Spinal cord (tissue), 10 donors: ENCODE measurements around the gene BET1L. TPM values are rescaled to one million over a fixed set of nuclear protein-coding genes. Genes with fewer than 3 reads are reported as not detected.

Experiments used
- DNase-seq, 6 donors: peaks; one replicate each; pipeline versions ENCODE4 v3.0.0 to v3.0.0-alpha.2; 2013 to 2015; ENCODE audit warnings: low spot score in 6 of 6, low read depth in 4 of 6
- H3K27ac ChIP-seq: one replicate; pipeline ENCODE4 v1.5.1; 2013; ENCODE audit warnings: low read depth, low read length, control low read depth
- H3K27me3 ChIP-seq: one replicate; pipeline ENCODE4 v1.6.1; 2013; ENCODE audit warnings: low read length; ENCODE audit not compliant: control insufficient read depth, insufficient read depth
- H3K36me3 ChIP-seq: one replicate; pipeline ENCODE4 v1.6.1; 2013; ENCODE audit warnings: low read length; ENCODE audit not compliant: control insufficient read depth, insufficient read depth
- H3K4me1 ChIP-seq: one replicate; pipeline ENCODE4 v1.6.1; 2013; ENCODE audit warnings: low read length; ENCODE audit not compliant: control insufficient read depth, insufficient read depth
- H3K4me3 ChIP-seq: one replicate; pipeline ENCODE4 v1.5.1; 2013; ENCODE audit warnings: low read depth, low read length, control low read depth
- H3K9me3 ChIP-seq: one replicate; pipeline ENCODE4 v1.6.1; 2013; ENCODE audit warnings: low read length; ENCODE audit not compliant: control insufficient read depth, insufficient read depth
- WGBS: methylation state at CpG from one replicate; pipeline ENCODE4 v1.1.5; 2013; ENCODE audit warnings: missing lambda C conversion rate; ENCODE audit not compliant: insufficient coverage; 5-methylcytosine and 5-hydroxymethylcytosine counted together
- polyA plus RNA-seq, 2 donors: library from polyadenylated mRNA; unstranded; fragments of 120-200 nt; gene quantifications; one replicate each; pipeline ENCODE4 v1.2.1, GENCODE V29; 2013; ENCODE audit not compliant: insufficient read length in 2 of 2
- total RNA-seq, 2 donors: library from RNA; depleted of rRNA in 1 of 2; stranded (reverse); fragments of 120-200 nt in 1 of 2; fragments of >200 nt in 1 of 2; gene quantifications; one replicate each; pipeline versions ENCODE4 v1.2.3 to v1.2.4, GENCODE V29; 2013 to 2014
- donor health status: healthy.

BET1L gene
- total and polyA plus RNA-seq, 4 donors: 11.2 to 31.2 (median 21.2) TPM

GRCh38 chr11:232783-233565 is 25.8 kb upstream of the BET1L start:
- no peak for DNase-seq
- Histone ChIP-seq H3K27me3 (no peaks in the 10 kb centered on the region), H3K4me1 (peaks cover 9% of the 10 kb centered on the region), H3K4me3 (no peak overlapping the region), H3K9me3 (no peaks in the 10 kb centered on the region), H3K36me3 (peaks cover 28% of the 10 kb centered on the region), H3K27ac (no peak overlapping the region)
- 94% methylated on average over 20 of the region's 20 CpGs for WGBS

- Histone ChIP-seq H3K4me1 (peaks cover 7% of the 10 kb centered on the region), H3K27me3 (no peaks in the 10 kb centered on the region), H3K9me3 (no peaks in the 10 kb centered on the region), H3K36me3 (peaks cover 28% of the 10 kb centered on the region), H3K4me3 (no peak overlapping the region), H3K27ac (no peak overlapping the region)
- DNase-seq: no peak
- WGBS: 93% methylated on average over 10 of the region's 10 CpGs
Observed at GRCh38 chr11:230431-230830, 23.2 kb upstream of the BET1L start.

- WGBS: 92% methylated on average over 3 of the region's 6 CpGs
- Histone ChIP-seq H3K4me1 (no peaks in the 10 kb centered on the region), H3K27me3 (no peaks in the 10 kb centered on the region), H3K4me3 (no peak overlapping the region), H3K27ac (no peak overlapping the region), H3K36me3 (peaks cover 34% of the 10 kb centered on the region), H3K9me3 (no peaks in the 10 kb centered on the region)
- no peak for DNase-seq
Observed at GRCh38 chr11:227824-228379, 20.7 kb upstream of the BET1L start.

GRCh38 chr11:225734-226453 is 18.7 kb upstream of the BET1L start:
- Histone ChIP-seq H3K36me3 (peaks cover 34% of the 10 kb centered on the region), H3K4me3 (no peak overlapping the region), H3K27me3 (no peaks in the 10 kb centered on the region), H3K27ac (no peak overlapping the region), H3K9me3 (no peaks in the 10 kb centered on the region), H3K4me1 (no peaks in the 10 kb centered on the region)
- no peak for DNase-seq
- 95% methylated on average over 7 of the region's 10 CpGs for WGBS

GRCh38 chr11:224424-224823 is 17.2 kb upstream of the BET1L start:
- no peak overlapping the region for H3K4me3 ChIP-seq
- no peak overlapping the region for H3K27ac ChIP-seq
- H3K36me3 ChIP-seq: peaks cover 26% of the 10 kb centered on the region
- DNase-seq: no peak
- H3K27me3 ChIP-seq: no peaks in the 10 kb centered on the region
- H3K9me3 ChIP-seq: no peaks in the 10 kb centered on the region
- no peaks in the 10 kb centered on the region for H3K4me1 ChIP-seq
- WGBS: 98% methylated on average over 5 of the region's 7 CpGs

GRCh38 chr11:223884-224283 is 16.7 kb upstream of the BET1L start:
- Histone ChIP-seq H3K4me1 (no peaks in the 10 kb centered on the region), H3K27me3 (no peaks in the 10 kb centered on the region), H3K27ac (no peak overlapping the region), H3K9me3 (no peaks in the 10 kb centered on the region), H3K36me3 (peaks cover 26% of the 10 kb centered on the region), H3K4me3 (no peak overlapping the region)
- no peak for DNase-seq
- WGBS: 91% methylated on average over 8 of the region's 9 CpGs

GRCh38 chr11:223026-223789 is 16.0 kb upstream of the BET1L start:
- no peak overlapping the region for H3K27ac ChIP-seq

GRCh38 chr11:221998-222789 is 15.0 kb upstream of the BET1L start:
- Histone ChIP-seq H3K9me3 (no peaks in the 10 kb centered on the region), H3K4me3 (no peak overlapping the region), H3K4me1 (no peaks in the 10 kb centered on the region), H3K27me3 (no peaks in the 10 kb centered on the region), H3K36me3 (peaks cover 30% of the 10 kb centered on the region), H3K27ac (no peak overlapping the region)
- 93% methylated on average over 14 of the region's 14 CpGs for WGBS
- no peak for DNase-seq

More at GRCh38 chr11:223026-223789, 16.0 kb upstream of the BET1L start:
- no peaks in the 10 kb centered on the region for H3K27me3 ChIP-seq
- WGBS: 86% methylated on average over 16 of the region's 16 CpGs
- H3K36me3 ChIP-seq: peaks cover 30% of the 10 kb centered on the region
- H3K4me3 ChIP-seq: no peak overlapping the region
- H3K4me1 ChIP-seq: no peaks in the 10 kb centered on the region
- no peaks in the 10 kb centered on the region for H3K9me3 ChIP-seq
- DNase-seq: no peak

GRCh38 chr11:221539-221938 is 14.3 kb upstream of the BET1L start:
- no peak for DNase-seq
- Histone ChIP-seq H3K4me3 (no peak overlapping the region), H3K9me3 (no peaks in the 10 kb centered on the region), H3K27ac (no peak overlapping the region), H3K27me3 (no peaks in the 10 kb centered on the region), H3K4me1 (no peaks in the 10 kb centered on the region), H3K36me3 (peaks cover 30% of the 10 kb centered on the region)
- WGBS: 88% methylated on average over 3 of the region's 7 CpGs
